COLO668 (cell line): ENCODE data around the gene RIMKLB.
"Not testable (repeated sequence)": the region's sequence is repeated elsewhere in the genome, so short reads cannot be mapped to it uniquely, and the experiment has no call there.

Experiments
- DNase-seq: peaks from one replicate; lab custom pipeline; 2025; ENCODE audit not compliant: unreplicated experiment; lab: John Stamatoyannopoulos, UW

Gene RIMKLB

GRCh38 chr12:8816448-8817050, 118.8 kb downstream of the RIMKLB start:
- no peak for DNase-seq

- no peak for DNase-seq
Measured at GRCh38 chr12:8817856-8818255, 120.1 kb downstream of the RIMKLB start.

- DNase-seq: no peak
Measured at GRCh38 chr12:8818526-8818925, 120.7 kb downstream of the RIMKLB start.

- DNase-seq: no peak
Measured at GRCh38 chr12:8819666-8819980, 121.8 kb downstream of the RIMKLB start.

- DNase-seq: not testable (repeated sequence)
Measured at GRCh38 chr12:8820676-8821407, 123.1 kb downstream of the RIMKLB start.

GRCh38 chr12:8821591-8821990, 123.8 kb downstream of the RIMKLB start:
- DNase-seq: no peak

GRCh38 chr12:8822298-8822697, 124.5 kb downstream of the RIMKLB start, which contains the start of gene A2ML1:
Gene A2ML1, plus strand, starts transcription at chr12:8822621. Its CDS starts 31 bp downstream, at chr12:8822652.
- no peak for DNase-seq

- DNase-seq: no peak
Measured at GRCh38 chr12:8823565-8824300, 125.9 kb downstream of the RIMKLB start.

GRCh38 chr12:8827551-8828256, 129.9 kb downstream of the RIMKLB start:
- DNase-seq: no peak

- no peak for DNase-seq
Measured at GRCh38 chr12:8828257-8829124, 130.7 kb downstream of the RIMKLB start.

- DNase-seq: no peak
Measured at GRCh38 chr12:8829125-8829518, 131.3 kb downstream of the RIMKLB start.

GRCh38 chr12:8829621-8830020, 131.8 kb downstream of the RIMKLB start:
- no peak for DNase-seq

GRCh38 chr12:8831116-8831515, 133.3 kb downstream of the RIMKLB start:
- DNase-seq: no peak

GRCh38 chr12:8832500-8832899, 134.7 kb downstream of the RIMKLB start:
- no peak for DNase-seq
